ENCODE results near the gene OPN1LW. TPM values are rescaled to one million over a fixed set of nuclear protein-coding genes. Genes with fewer than 3 reads are reported as not detected.

The OPN1LW gene
- total and polyA plus RNA-seq, 2 donors (not counting 1 experiment from before 2014, with no cell fraction given) = not detected

- Histone ChIP-seq H2AFZ (ENCODE audit: low read length) (no peak overlapping the region), H3K9me3 (ENCODE audit: control insufficient read depth, insufficient read depth, low read depth, low read length) (no peaks in the 10 kb centered on the region), H3K4me1 (ENCODE audit: control insufficient read depth, extremely low read depth, insufficient read depth, low read length) (no peaks in the 10 kb centered on the region), H3K9ac (ENCODE audit: insufficient read depth, low read length) (no peak overlapping the region), H3K4me3 (replicated peaks in 1 of 4; ENCODE audit: control extremely low read depth in 1 of 4, insufficient read depth in 1 of 4, low read depth in 3 of 4, low read length in 4 of 4) (no peak overlapping the region), H3K36me3 (ENCODE audit: control insufficient read depth, insufficient read depth, low read length) (no peaks in the 10 kb centered on the region), H3K79me2 (ENCODE audit: control insufficient read depth, insufficient read depth, low read length) (no peaks in the 10 kb centered on the region), H3K4me2 (ENCODE audit: extremely low read depth, insufficient read depth, low read length) (no peak overlapping the region), H3K27me3 (ENCODE audit: control insufficient read depth, insufficient read depth, low read length) (no peaks in the 10 kb centered on the region), H3K27ac (ENCODE audit: insufficient read depth, low read length) (no peak overlapping the region), H4K20me1 (ENCODE audit: control insufficient read depth, extremely low read depth, insufficient read depth, low read length) (no peaks in the 10 kb centered on the region)
- TF ChIP-seq EZH2 (IDR thresholded peaks at IDR 0.05; ENCODE audit: low read length, missing control alignments) (no peak), CTCF (conservative IDR thresholded peaks at IDR 0.05 in 1 of 2, IDR thresholded peaks at IDR 0.05 in 1 of 2; ENCODE audit: low read depth in 1 of 2, low read length in 2 of 2) (no peak)
- DNase-seq (ENCODE audit: low read depth in 2 of 2) = no peak
Measured at GRCh38 chrX:154120567-154120966, 23.5 kb upstream of the OPN1LW start.

DNA sequence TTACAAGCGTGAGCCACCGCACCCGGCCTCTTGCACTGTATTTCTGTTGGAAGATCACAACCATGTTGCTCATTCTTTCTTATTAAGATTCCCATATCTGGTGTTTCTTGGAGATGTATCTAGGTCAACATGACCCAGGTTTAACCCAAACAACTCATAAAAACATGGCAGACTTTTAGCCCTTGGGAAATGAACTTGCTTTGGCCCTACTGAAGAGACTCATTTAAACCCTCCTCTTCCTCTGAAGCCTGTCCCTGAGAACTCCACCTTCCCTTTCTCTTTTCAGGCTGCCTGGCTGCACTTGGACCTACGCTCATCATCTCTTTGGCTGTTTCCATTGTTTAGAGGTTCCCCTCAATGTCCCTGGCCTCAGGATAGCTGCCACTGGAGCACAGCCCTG is 22.8 kb upstream of the OPN1LW start:
- Histone ChIP-seq H3K4me2 (ENCODE audit: extremely low read depth, insufficient read depth, low read length) (no peak overlapping the region), H3K4me3 (replicated peaks in 1 of 4; ENCODE audit: control extremely low read depth in 1 of 4, insufficient read depth in 1 of 4, low read depth in 3 of 4, low read length in 4 of 4) (no peak overlapping the region), H3K9ac (ENCODE audit: insufficient read depth, low read length) (no peak overlapping the region), H4K20me1 (ENCODE audit: control insufficient read depth, extremely low read depth, insufficient read depth, low read length) (no peaks in the 10 kb centered on the region), H2AFZ (ENCODE audit: low read length) (no peak overlapping the region), H3K36me3 (ENCODE audit: control insufficient read depth, insufficient read depth, low read length) (no peaks in the 10 kb centered on the region), H3K27ac (ENCODE audit: insufficient read depth, low read length) (no peak overlapping the region), H3K9me3 (ENCODE audit: control insufficient read depth, insufficient read depth, low read depth, low read length) (no peaks in the 10 kb centered on the region), H3K4me1 (ENCODE audit: control insufficient read depth, extremely low read depth, insufficient read depth, low read length) (no peaks in the 10 kb centered on the region), H3K27me3 (ENCODE audit: control insufficient read depth, insufficient read depth, low read length) (no peaks in the 10 kb centered on the region), H3K79me2 (ENCODE audit: control insufficient read depth, insufficient read depth, low read length) (no peaks in the 10 kb centered on the region)
- no peak for DNase-seq (ENCODE audit: low read depth in 2 of 2)
- TF ChIP-seq EZH2 (IDR thresholded peaks at IDR 0.05; ENCODE audit: low read length, missing control alignments) (no peak), CTCF (conservative IDR thresholded peaks at IDR 0.05 in 1 of 2, IDR thresholded peaks at IDR 0.05 in 1 of 2; ENCODE audit: low read depth in 1 of 2, low read length in 2 of 2) (no peak)

DNA sequence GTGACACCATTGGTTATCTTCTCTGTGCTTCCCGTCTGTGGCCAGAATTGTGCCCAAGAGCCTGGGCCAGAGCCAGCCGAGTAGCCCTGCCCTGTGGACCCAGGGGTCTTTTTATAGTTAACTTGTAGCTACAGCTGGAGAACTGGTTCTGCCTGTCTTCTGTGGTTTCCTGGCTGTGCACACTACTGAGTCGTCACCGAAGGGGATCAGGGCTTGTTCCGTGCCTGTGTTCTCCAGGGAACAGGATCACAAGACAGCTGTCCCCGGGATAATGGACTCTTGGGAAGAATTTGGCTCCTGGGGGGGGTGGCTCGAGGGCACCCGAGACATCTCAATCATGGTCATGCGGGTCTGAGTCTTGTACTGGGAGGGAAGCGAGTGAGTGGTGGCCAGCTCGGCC is 22.1 kb upstream of the OPN1LW start:
- Histone ChIP-seq H3K4me1 (ENCODE audit: control insufficient read depth, extremely low read depth, insufficient read depth, low read length) (no peaks in the 10 kb centered on the region), H2AFZ (ENCODE audit: low read length) (no peak overlapping the region), H3K27me3 (ENCODE audit: control insufficient read depth, insufficient read depth, low read length) (no peaks in the 10 kb centered on the region), H3K79me2 (ENCODE audit: control insufficient read depth, insufficient read depth, low read length) (no peaks in the 10 kb centered on the region), H3K4me3 (replicated peaks in 1 of 4; ENCODE audit: control extremely low read depth in 1 of 4, insufficient read depth in 1 of 4, low read depth in 3 of 4, low read length in 4 of 4) (no peak overlapping the region), H4K20me1 (ENCODE audit: control insufficient read depth, extremely low read depth, insufficient read depth, low read length) (no peaks in the 10 kb centered on the region), H3K36me3 (ENCODE audit: control insufficient read depth, insufficient read depth, low read length) (no peaks in the 10 kb centered on the region), H3K9ac (ENCODE audit: insufficient read depth, low read length) (no peak overlapping the region), H3K4me2 (ENCODE audit: extremely low read depth, insufficient read depth, low read length) (no peak overlapping the region), H3K27ac (ENCODE audit: insufficient read depth, low read length) (no peak overlapping the region), H3K9me3 (ENCODE audit: control insufficient read depth, insufficient read depth, low read depth, low read length) (no peaks in the 10 kb centered on the region)
- no peak for DNase-seq (ENCODE audit: low read depth in 2 of 2)
- TF ChIP-seq EZH2 (IDR thresholded peaks at IDR 0.05; ENCODE audit: low read length, missing control alignments) = no peak
- TF ChIP-seq CTCF (conservative IDR thresholded peaks at IDR 0.05 in 1 of 2, IDR thresholded peaks at IDR 0.05 in 1 of 2; ENCODE audit: low read depth in 1 of 2, low read length in 2 of 2) = no peak

All from fibroblast of lung (primary cell).